Right ventricle myocardium inferior (tissue), 1 donor: ENCODE results near the gene KRT9. TPM values are rescaled to one million over a fixed set of nuclear protein-coding genes. Genes with fewer than 3 reads are reported as not detected.
"Not testable (repeated sequence)": the region's sequence is repeated elsewhere in the genome, so short reads cannot be mapped to it uniquely, and the experiment has no call there.

Experiments used
- ATAC-seq: fragments of 200-7000 bp; cut with Tn5 transposase; one replicate; pipeline ENCODE4 v1.9.1; 2020; ENCODE audit warnings: mild to moderate bottlenecking, moderate library complexity
- DNase-seq: peaks from one replicate; pipeline ENCODE4 v3.0.0; 2021; ENCODE audit errors: missing footprints
- intact Hi-C: fragments of 100-400 bp; cut with DNase I; formaldehyde crosslinking; loops from one replicate; pipeline ENCODE4 v1.11.0; 2022
- total RNA-seq: library from RNA; stranded (reverse); fragmentation: NEBNext Ultra II Directional; extraction: Animal tissue kit (Norgen Biotek cat#: 25700); gene quantifications from one replicate; pipeline ENCODE4 v1.2.1, GENCODE V29; 2021
- donor health status: DM: no; HTN: yes; CAD: no; lungs with severe emphysema.

The KRT9 gene
- total RNA-seq, 1 donor from 2014 or later = not detected

DNA sequence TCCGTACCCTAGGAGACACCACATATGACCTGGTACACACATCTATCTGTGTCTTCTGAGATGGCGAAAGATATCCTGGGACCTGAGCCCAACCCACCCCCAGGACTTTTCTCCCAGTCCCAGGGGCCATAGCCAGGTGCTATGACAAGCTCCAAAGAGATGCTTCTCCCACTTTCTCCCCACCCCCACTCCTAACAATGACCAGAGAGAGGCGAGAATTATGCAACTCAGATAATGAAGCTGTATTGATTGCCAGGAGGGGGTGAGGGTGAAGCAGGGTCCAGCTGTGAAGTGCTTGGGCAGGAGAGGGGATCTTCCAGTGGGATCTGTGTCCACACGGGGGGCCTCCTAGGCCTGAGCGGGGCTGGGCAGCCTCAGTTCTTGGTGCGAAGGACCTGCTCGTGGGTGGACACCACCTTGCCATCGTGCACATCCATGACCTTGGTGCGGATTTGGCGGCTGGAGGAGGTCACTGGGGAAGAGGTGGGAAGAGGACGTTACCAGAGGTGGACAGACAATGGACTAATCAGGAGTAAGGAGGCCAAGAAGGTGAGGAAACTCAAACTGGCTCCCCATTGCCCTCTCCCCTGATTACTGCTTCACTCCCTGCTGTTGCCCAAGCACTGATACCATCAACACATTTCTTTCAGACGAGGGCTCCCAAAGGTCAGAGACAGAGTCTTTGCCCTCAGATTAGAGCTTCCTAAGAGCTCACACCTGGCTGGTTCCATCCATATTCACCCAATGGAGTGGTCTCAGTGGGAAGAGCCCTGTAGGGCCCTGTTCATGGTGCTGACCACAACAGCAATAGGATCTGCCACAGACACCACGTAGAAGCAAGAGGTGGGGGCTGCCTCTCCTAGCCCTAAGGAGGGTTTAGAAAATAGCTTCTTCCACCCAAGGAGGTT lies 10.5 kb upstream of the KRT9 start:
- ATAC-seq, intact Hi-C loops: not testable (repeated sequence)

DNA sequence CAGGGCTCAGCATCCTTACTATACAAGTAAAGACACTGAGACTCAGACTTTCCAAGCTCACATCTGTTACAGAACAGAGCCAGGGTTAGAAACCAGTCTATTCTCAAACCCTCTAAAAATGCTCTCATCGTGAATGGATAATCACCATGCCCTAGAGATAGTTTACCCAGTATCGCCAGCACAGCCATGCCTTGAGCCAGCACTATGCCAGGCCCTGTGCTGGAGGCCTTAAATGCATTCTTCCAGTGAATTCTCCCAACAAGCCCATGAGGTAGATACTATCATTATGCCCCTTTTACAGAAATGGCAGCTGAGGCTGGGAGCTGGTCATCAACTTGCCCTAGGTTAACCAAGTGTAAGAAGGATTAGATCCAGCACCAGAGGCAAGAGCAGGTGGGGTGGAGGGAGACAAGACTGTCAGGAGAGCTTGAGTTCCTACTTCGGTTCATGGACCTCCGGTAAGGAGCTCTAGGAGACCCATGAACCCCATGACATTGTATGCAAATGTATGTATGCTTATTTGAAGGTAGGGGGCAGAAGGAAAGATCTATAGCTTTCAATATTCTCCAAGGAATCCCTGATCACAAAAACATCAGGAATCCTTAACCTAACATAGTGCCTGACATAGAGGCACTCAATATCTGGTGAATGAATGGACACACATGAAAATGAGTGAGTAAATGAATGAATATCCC lies 9.7 kb upstream of the KRT9 start:
- ATAC-seq (no peak), DNase-seq (no peak)
- intact Hi-C loops = no loop called here

More for the DNA sequence above, 10.5 kb upstream of the KRT9 start:
- not testable (repeated sequence) for DNase-seq

DNA sequence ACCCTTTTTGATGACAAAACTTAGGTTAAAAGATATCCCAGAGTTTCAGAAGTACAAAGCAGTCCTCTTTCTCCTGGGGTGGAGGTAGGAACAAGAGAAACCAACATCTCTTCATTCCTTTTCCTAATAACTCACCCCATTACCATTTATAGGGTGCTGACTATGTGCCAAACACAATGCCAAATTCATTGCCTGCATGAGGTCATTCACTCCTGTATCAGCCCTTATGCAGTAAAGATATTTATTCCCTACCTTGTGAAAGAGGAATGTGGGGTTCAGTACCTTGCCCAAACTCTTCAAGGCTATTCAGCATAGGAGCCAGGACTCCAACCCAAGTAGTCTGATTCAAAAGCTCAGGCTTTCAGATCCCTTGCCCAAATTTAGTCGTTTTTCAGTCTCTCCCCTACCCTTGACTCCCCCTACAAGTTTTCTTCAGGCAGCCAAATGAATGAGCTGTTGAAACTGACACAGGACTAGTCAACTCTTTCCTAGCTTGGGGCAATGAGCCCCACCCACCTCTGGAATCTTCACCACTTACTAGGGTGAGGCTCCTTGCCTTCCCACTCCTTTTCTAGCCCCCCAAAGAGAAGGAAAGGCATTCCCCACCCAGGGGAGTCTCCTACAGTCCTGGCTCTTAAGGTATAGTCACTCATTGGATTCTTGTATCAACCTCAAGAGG lies 9.0 kb upstream of the KRT9 start:
- intact Hi-C loops = no loop called here
- DNase-seq (no peak), ATAC-seq (no peak)

DNA sequence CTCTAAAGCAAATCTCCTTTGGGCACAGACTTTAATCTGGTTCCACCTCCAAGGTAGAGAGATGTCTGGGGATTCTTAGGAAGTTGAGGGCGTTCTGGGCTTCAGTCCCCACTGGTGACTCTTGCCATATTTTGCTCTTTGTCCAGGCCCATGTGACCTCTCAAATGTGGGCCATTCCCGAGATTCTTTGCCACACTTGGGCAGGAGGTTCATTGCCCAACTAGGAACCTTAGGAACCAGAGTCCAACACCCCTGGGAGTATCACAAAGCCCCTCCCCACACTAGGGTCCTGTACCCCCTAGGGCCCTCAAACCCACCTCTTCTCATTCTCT lies 8.4 kb upstream of the KRT9 start:
- ATAC-seq (no peak), DNase-seq (no peak)
- intact Hi-C loops = no loop called here

DNA sequence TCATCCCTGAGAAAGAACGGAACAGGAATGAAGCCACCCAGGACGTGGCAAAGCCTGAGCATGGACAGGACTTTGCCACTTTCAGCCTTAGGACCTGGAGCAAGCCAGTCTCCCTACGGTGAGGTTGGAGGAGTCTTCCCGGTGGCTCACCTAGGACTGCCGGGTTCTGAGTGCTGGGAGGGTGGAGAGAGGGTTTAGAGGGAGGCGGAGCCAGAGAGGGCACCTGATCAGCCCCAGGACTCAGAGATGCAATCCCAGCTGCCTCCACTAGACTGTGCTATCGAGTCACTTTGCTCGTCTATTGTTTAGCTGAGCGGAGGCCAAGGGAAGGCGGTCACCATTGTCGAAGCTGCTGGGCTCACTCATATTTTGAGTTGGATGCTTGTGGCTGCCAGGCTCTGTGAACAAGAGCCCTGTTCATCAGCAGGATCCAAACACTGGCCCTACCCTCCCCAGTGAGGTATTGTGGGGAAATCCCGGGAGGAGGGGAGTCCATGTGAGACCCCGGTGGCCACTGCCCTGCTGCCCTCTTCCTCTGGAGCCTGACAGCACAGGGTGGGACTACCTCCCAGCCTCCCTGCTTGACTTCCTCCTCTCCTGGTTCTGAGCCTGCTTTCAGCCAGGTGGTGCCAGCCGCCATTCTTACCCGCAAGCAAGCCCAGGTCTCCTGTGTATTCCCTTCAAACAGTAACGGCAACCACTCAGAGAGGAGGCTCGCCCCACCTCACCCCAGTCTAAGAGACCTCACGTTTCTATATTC lies 7.8 kb upstream of the KRT9 start:
- intact Hi-C loops = loop anchor here (2.0 kb wide), 1 partner anchor 69 kb away; no protein-coding TSS in a partner anchor
- ATAC-seq = peak; percentile 78
- DNase-seq = peak; percentile 72

DNA sequence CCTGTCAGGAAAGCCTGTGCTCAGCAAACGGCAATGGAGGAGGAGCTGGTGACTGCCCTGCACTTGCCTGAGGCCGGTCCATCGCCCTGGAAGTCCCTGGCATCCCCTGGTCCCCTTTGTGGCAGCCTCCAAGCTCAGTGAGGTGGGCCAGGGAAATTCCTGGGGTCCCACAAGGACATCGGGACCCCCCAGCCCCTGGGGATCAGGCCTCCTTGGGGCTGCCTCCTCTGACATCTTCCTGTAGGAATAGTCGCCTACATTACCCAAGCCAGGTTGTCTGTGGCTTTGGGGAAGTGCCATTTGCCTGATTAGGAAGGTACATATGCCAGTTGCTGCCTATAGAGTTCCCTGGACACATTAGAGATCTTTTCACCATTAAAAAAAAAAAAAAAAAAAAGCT lies 7.1 kb upstream of the KRT9 start:
- ATAC-seq = no peak
- no peak for DNase-seq
- intact Hi-C loops = loop anchor here (2.0 kb wide), 1 partner anchor 70 kb away; no protein-coding TSS in a partner anchor

DNA sequence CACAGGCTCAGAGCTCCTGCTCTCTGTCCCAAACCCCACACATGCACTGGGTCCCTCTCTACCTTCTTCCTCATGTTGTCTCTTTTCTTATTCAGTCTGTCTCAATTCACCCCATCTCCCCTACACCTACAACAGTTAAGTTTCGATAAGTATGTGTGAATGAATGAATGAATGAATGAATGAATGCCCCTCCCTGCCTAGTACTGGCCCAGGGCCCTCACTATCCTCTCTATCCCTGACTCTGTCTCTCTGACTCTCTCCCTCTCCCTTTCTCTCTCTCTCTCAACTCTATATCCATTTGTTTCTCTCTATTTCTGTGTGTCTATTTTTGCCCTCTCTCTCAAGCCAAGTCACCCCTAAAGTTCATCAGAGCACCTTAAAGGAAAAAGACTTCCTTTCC lies 6.7 kb upstream of the KRT9 start:
- ATAC-seq (no peak), DNase-seq (no peak)
- intact Hi-C loops = loop anchor here (2.0 kb wide), 1 partner anchor 70 kb away; no protein-coding TSS in a partner anchor

DNA sequence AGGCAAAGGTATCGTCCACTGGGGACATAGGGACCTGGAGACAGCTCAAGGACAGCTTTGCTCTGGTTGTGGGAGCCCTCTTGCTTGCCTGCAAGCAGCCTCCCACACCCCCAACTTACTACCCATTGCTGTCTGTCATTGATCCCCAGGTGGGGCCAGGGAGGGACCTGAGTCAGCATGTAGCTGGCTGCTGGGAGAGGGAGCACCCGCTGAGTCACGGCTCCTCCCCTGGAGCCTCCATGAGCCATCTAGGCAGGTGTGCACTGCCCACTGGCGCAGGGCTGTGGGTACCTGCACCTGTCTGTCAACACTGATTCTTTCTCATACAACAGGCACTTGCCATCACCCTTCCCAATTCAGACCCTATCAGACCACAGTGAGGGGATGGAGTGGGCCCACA lies 4.9 kb upstream of the KRT9 start:
- intact Hi-C loops, DNase-seq: not testable (repeated sequence)

DNA sequence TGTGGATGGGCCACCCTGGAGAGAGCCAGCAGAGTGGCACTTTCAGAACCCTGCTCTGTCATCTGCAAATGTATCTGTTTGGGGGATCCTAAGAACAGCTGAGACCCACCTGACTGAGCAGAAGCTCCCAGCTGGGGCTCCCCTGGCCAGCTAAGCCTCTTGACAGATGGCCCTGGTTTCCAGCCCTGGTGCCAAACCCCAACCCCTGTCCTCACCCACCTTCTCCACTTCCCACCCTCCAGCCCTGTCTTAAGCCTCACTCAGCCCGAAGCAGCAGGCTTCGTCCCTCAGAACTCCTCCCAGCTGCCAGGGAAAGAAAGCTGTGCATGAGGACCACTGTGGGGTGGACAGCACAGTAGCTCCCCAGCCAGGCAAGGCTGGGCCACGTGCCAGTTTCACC lies 3.5 kb upstream of the KRT9 start:
- intact Hi-C loops = no loop called here
- ATAC-seq = no peak
- DNase-seq = no peak

More for the DNA sequence above, 4.9 kb upstream of the KRT9 start:
- ATAC-seq = not testable (repeated sequence)

DNA sequence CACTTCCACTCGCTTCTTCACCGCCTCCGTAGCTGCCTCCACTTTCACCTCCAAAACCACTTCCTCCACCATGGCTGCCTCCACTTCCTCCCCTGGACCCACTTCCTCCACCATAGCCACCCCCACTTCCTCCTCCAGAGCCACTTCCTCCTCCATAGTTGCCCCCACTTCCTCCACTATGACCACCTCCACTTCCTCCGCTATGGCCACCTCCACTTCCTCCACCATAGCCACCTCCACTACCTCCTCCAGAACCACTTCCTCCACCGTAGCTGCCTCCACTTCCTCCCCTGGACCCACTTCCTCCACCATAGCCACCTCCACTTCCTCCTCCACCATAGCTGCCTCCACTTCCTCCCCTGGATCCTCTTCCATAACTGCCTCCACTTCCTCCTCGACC lies 4.5 kb downstream of the KRT9 start:
- no peak for DNase-seq
- no peak for ATAC-seq
- intact Hi-C loops = no loop called here

DNA sequence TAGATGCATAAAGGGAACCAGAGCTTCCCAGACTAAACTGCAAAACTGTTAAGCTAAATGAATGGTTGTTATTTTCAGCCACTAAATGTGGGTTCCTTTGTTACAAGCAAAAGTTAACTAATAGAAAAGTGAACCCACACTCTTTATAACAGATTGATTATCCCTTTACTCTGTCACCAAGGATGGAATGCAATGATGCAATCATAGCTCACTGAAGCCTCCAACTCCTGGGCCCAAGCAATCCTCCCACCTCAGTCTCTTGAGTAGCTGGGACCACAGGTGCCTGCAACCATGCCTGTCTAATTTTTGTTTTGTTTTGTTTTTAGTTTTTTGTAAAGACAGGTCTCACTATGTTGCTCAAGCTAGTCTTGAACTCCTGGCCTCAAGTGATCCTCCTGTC lies 6.5 kb downstream of the KRT9 start:
- intact Hi-C loops = no loop called here
- no peak for ATAC-seq
- DNase-seq = no peak

DNA sequence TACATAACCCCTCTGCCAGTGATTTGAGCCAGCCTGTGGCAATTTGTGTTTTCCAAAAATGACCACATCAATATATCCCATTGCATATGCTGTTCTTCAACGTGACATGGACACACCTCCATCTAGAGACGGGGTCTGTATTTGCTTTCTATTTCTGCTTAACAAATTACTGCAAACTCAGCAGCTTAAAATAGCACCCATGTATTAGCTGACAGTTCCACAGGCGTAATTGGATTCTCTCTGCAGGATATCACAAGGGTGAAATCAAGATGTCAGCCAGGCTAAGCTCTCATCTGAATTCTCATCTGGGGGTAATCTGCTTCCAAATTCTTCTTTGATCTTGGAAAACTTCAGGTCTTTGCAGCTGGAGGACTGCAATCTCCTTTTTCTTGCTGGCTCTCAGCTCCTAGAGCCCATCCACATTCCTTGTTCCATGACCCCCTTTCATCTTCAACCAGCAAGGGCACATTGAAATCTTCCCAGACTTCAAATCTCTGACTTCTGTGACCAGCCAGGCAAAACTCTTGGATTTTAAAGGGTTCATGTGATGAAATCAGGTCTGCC lies 8.2 kb downstream of the KRT9 start:
- DNase-seq (no peak), ATAC-seq (no peak)
- intact Hi-C loops = no loop called here

DNA sequence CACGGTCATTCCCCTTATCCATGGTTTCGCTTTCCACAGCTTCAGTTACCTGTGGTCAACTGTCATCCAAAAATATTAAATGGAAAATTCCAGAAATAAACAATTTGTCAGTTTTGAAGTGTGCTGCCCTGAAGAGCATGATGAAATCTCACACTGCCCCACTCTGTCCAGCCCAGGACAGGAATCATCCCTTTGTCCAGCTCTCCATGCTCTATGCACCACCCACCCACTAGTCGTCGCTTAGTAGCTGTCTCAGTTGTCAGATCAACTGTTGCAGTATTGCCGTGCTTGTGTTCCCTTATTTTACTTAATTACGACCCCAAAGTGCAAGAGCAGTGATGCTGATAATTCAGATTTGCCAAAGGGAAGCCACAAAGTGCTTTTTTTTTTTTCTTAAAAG lies 10.3 kb downstream of the KRT9 start:
- ATAC-seq = no peak
- DNase-seq = no peak
- intact Hi-C loops = no loop called here

DNA sequence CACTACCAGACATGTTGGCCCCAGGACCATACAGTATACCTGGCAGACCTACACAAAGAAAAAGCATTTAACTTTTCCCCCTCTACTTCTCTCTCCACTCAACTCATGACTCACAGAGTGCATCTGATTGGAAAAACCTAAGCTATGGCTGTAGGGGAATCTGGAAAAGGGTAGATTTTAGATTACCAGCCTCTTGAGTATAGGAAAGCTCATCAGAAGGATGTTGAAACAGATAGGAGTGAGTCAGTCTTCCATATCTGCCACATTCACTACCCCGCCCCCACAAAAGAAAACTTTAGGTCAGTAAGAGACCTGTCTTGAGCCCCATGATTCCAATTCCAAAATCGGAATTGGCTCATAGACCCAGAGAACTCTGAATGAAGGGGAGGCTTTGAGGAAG lies 12.3 kb downstream of the KRT9 start:
- ATAC-seq (no peak), DNase-seq (no peak)
- intact Hi-C loops = no loop called here

DNA sequence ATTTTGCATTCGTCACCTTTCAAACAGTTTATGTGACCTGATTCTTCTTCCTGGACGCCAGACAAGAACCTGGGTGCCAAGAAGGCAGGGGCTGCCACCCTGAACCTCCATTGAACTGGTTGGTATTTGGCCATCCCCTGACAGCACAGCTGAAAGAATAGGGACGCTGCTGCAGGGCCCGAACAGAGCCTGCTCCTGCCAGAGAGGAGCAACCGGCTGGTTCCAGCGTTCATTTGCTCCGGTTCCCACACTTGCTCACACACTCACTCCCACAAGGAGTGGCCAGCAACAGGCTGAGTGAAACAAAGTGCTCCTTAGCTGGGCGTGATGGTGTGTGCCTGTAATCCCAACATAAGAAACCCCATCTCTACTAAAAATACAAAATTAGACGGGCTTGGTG lies 14.9 kb downstream of the KRT9 start:
- ATAC-seq = no peak
- no peak for DNase-seq
- intact Hi-C loops = no loop called here

DNA sequence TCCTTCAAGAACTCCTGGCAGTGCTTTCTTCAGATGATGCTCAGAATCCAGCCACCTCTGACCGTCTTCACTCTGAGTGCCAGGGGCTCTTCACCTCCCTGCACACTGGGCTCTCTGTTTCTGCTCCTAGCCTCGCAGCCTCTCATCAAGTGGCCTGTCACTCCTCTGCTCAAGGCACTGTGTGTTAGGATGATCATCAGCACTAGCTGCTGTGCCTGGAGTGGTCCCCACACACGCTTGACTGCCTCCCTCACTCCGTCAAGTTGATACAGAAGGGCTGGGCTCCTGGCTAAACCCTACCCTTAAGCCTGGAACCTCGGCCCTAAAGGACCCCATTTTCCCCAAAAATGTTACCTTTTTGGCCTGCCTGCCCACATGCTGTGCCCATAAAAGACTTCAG lies 15.6 kb downstream of the KRT9 start:
- intact Hi-C loops = no loop called here
- DNase-seq (no peak), ATAC-seq (no peak)

DNA sequence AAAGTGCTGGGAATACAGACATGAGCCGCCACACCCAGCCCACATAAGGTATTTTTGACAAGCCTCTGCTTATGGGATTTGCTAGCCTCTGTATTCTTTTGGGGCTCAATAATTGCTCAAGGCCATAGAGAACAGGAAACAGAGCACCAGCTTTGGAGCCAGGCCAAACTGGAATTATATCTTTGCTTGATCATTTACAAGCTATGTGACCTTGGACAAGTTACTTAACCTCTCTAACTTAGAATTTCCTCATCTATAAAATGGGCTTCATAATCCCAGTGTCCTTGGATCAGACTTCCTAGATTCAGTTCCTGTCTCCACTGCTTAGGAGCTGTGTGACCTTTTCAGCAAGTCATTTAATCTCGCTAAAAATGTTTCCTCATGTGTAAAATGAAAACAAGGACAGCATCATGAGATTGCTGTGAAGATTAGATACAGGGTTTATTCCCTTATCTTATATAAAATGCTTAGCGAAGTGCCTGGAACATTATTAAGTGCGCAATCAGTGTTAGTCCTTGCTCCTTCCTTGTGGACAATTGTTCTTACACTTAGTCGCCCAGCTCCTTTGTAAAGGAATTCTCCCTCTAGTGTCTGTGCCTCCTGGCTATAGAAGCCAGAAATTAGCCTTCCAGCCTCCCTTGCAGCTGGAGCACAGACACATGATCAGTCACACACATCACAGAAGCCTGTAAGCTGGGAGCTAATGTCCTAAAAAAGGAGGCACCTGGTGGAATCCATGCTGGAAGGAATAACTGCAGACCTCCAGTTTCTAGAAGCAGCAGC lies 16.6 kb downstream of the KRT9 start:
- intact Hi-C loops = no loop called here
- no peak for ATAC-seq
- no peak for DNase-seq
